ENCODE data around the gene TNFAIP8.

The TNFAIP8 gene

GRCh38 chr5:119319890-119320289, 35.9 kb upstream of the TNFAIP8 start:
- H3K4me3 ChIP-seq (ENCODE audit: low read depth, low read length), result no peak overlapping the region
- no peak for DNase-seq (ENCODE audit: low read depth, low spot score)
- POLR2A ChIA-PET, result no interaction called here
- CTCF ChIA-PET, result no interaction called here
- no peak for TF ChIP-seq CTCF (IDR thresholded peaks at IDR 0.05; ENCODE audit: insufficient read depth, low read length, missing control alignments)

GRCh38 chr5:119321569-119322311, 34.1 kb upstream of the TNFAIP8 start:
- CTCF ChIA-PET, result interaction anchor here (0.6 to 0.8 kb wide), 2 partner anchors 9 to 90 kb away, joined by 3 read pairs; no protein-coding TSS in a partner anchor
- DNase-seq (ENCODE audit: low read depth, low spot score), result no peak
- TF ChIP-seq CTCF (IDR thresholded peaks at IDR 0.05; ENCODE audit: insufficient read depth, low read length, missing control alignments), result no peak
- POLR2A ChIA-PET, result no interaction called here
- H3K4me3 ChIP-seq (ENCODE audit: low read depth, low read length), result no peak overlapping the region

- TF ChIP-seq CTCF (IDR thresholded peaks at IDR 0.05; ENCODE audit: insufficient read depth, low read length, missing control alignments), result no peak
These were observed 33.4 kb upstream of the TNFAIP8 start for GRCh38 chr5:119322312-119322947.

GRCh38 chr5:119322948-119323537, 32.8 kb upstream of the TNFAIP8 start:
- CTCF ChIA-PET, result interaction anchor here (1.0 to 1.7 kb wide), 4 partner anchors 7 to 89 kb away, joined by 4 to 7 read pairs (median 4); no protein-coding TSS in a partner anchor
- POLR2A ChIA-PET, result no interaction called here
- TF ChIP-seq CTCF (IDR thresholded peaks at IDR 0.05; ENCODE audit: insufficient read depth, low read length, missing control alignments), result no peak
- no peak for DNase-seq (ENCODE audit: low read depth, low spot score)
- H3K4me3 ChIP-seq (ENCODE audit: low read depth, low read length), result no peak overlapping the region

More at GRCh38 chr5:119322312-119322947, 33.4 kb upstream of the TNFAIP8 start:
- H3K4me3 ChIP-seq (ENCODE audit: low read depth, low read length), result no peak overlapping the region
- ChIA-PET POLR2A (no interaction called here), CTCF (interaction anchor here (0.6 to 1.7 kb wide), 2 partner anchors 9 to 89 kb away, joined by 3 to 7 read pairs; no protein-coding TSS in a partner anchor)
- DNase-seq (ENCODE audit: low read depth, low spot score), result no peak

- no peak for DNase-seq (ENCODE audit: low read depth, low spot score)
- no peak for TF ChIP-seq CTCF (IDR thresholded peaks at IDR 0.05; ENCODE audit: insufficient read depth, low read length, missing control alignments)
- no peak overlapping the region for H3K4me3 ChIP-seq (ENCODE audit: low read depth, low read length)
- ChIA-PET CTCF (interaction anchor here (0.7 to 1.7 kb wide), 6 partner anchors 8 to 88 kb away, joined by 3 to 7 read pairs (median 4); no protein-coding TSS in a partner anchor), POLR2A (no interaction called here)
These were observed 32.2 kb upstream of the TNFAIP8 start for GRCh38 chr5:119323601-119324000.

GRCh38 chr5:119324842-119325241, 31.0 kb upstream of the TNFAIP8 start:
- no peak overlapping the region for H3K4me3 ChIP-seq (ENCODE audit: low read depth, low read length)
- ChIA-PET POLR2A (interaction anchor here (0.6 kb wide), 2 partner anchors 53 to 301 kb away, joined by 3 to 4 read pairs; no protein-coding TSS in a partner anchor), CTCF (no interaction called here)
- DNase-seq (ENCODE audit: low read depth, low spot score), result no peak
- TF ChIP-seq CTCF (IDR thresholded peaks at IDR 0.05; ENCODE audit: insufficient read depth, low read length, missing control alignments), result no peak
